Cerebellar nuclear complex (tissue), 1 donor: Measurements from ENCODE around the gene JAKMIP2.
"Not testable (repeated sequence)": the region's sequence is repeated elsewhere in the genome, so short reads cannot be mapped to it uniquely, and the experiment has no call there.

Experiments used
- DNase-seq, 2 experiments: peaks; one replicate each; lab custom pipeline; 2025; lab: John Stamatoyannopoulos, UW

JAKMIP2 gene

DNA sequence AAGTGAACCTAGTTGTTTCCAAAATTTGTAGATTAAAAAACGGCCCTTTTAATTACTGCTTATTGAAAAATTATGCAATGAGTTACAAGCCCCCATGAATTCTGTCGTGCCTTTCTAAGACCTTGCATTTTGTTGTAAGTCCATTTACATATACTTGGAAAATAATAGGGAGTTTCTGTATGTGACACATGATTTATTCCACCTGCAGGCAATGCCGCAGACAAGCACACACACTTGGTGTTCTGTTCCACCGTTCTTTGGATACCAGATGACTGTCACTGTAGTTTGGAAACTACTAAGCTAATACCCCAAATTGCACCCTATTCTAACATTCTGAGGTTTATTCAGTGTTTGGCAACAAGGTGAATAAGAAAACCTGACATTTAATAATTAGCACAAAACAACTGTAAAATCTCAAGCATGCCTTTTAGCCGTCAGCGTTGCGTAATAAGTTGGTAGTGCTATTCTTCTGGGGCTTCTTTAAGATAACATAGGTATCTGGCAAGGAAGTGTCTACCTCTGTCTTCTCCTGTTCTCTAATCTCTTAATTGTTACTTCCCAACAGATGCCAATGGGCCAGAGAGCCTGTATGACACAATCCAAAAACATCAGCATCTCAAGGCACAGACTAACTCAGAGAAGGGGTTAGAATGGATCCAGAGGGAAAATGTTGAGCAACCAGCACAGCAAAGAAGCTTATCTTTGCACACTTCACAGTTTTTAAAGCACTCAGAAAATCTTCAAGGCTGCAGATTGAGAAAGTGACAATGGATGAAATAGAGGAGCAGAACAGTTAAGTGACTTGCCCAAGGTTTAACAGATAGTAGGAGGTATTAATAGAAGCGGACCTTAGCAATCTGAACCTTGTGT, 224.4 kb downstream of the JAKMIP2 start:
- no peak for DNase-seq

DNA sequence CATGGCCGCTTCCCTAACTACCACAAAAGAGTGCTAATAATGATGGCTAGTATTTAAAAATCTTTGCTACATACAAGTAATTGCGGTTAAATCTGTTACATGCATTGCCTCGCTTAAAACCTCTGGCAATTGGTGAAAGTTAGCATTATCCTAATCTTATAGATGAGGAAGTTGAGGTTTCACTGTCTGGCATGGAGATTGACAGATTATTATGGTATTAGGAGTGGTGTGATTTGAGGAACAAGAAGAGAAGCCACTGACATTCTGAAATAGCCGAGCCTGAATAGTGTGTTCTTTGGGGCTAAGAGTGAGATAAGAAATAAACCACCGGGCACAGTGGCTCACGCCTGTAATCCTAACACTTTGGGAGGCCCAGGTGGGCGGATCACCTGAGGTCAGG, 227.4 kb downstream of the JAKMIP2 start:
- no peak for DNase-seq

DNA sequence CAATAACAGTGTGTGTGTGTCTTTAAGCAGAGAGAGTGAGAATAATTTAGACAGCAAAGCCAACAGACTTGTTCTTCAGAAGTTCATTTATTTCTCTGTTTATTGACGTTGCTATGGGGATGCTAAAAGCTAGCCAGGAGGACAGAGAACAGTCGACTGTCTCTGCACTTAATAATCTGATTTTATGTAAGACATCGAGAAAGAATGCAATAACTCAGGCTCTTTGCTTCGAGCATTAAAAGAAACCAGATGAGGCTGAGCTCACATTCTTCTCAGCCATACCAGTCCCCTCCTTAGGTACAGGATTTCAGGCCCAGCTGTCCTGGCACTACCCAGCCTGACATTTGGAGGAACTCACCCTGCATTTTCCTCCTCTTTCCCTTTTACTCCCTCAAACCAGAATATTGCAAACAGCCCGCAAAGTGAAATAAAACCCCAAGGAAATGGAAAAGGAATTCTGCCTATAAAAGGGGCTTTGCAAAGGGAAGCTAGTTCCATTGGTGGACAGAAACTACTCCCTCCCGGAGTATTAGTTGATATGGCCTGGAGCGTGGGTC, 228.2 kb downstream of the JAKMIP2 start:
- no peak for DNase-seq

DNA sequence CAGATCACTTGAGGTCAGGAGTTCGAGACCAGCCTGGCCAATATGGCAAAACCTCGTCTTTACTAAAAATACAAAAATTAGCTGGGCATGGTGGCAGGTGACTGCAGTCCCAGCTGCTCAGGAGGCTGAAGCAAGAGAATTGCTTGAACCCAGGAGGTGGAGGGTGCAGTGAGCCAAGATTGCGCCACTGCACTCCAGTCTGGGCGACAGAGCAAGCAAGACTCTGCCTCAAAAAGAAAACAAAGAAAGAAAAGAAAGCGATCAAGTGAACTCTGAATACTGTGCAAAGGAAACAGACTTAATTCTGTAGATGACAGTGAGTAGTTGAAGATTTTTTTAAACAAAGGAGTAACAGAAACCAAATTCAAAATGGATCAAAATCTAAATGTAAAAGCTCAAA, 228.7 kb downstream of the JAKMIP2 start:
- DNase-seq, result not testable (repeated sequence)

DNA sequence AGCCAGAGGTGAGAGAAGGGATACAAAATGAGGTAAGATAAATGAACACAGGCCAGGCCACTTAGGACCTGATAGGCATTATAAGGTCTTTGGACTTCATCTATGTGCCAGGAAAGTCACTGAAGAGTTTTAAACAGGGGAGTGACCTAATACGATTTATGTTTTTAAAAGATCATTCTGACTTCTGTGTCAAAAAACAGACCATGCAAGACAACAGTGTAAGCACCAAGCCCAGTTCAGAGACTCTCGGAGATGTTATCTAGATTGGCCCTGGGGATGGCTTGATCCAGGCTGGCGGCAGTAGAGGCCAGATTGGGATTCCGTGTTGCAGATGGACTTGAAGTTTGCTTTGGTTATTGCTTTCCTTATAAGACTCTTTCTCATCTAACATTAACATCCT, 229.6 kb downstream of the JAKMIP2 start:
- DNase-seq, result no peak

DNA sequence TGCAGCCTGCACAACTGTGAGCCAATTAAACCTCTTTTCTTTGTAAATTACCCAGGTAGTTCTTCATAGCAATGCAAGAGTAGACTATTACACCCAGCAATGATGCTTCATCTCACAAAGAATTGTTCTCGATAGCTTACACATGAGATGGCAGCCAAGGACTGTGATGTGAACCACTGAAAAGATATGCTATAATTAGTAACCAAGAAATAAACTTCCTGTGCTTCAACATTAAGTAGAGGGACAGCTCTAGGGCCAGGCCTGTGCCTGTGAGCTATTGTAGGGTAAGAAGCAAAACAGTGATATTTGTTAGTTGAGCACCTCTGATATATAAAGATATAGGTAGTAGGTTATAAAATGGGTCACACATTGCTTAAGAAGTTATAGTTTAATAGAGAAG, 230.9 kb downstream of the JAKMIP2 start:
- DNase-seq, result no peak

DNA sequence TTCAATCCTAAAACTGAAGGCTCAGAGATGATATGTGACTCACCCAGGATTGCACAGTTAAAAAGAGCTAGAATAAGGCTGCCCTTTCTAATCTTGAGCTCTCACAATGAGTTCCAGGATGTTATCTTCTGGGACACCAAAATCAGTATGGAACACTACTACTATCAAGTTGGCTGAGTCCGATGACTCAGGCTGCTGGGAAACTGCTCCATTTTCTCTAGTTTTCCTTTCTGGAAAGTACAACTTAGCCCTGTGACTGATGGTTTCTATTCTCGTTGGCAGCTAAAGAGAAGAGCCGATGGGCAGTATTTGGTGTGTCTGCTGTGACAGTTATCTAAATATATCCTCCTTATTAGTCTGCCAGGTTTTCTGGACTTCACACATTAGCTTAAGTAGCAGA, 234.8 kb downstream of the JAKMIP2 start:
- DNase-seq, result no peak

DNA sequence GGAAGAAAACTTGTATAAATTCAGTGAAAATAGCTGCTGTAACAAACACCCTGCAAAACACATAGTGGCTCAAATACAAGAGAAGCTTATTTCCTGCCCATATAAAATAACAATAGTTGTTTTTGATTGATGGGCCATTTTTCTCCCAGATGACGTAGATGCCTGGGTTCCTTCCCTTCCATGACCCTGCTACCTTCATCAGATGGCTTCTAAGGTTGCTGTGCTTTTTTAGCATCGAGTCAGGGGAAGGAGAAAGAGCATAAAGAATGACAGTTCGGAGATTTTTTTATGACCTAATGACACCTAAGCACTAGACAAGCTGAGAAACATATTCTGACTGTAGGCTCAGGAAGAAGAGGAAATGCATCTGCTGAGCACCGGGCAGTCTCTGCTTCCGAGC, 238.0 kb downstream of the JAKMIP2 start:
- no peak for DNase-seq

DNA sequence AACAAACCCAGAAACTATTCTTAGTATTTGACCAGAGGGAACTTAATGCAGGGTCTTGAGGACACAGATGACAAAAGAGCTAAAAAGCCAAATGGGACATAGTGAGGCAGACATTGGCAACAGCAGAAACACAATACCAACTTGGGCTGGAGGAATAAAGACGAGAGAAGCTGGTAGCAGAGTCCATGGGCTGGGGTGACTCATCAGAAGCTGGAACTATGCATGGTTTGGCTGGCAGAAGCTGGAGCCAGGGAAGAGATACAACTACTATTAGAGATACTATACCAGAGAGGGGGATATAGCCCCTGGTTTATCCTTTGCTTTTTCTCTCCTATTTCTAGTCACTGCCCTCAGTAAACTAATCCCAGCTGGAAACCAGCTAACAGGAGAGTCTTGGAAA, 243.5 kb downstream of the JAKMIP2 start:
- DNase-seq, result no peak

DNA sequence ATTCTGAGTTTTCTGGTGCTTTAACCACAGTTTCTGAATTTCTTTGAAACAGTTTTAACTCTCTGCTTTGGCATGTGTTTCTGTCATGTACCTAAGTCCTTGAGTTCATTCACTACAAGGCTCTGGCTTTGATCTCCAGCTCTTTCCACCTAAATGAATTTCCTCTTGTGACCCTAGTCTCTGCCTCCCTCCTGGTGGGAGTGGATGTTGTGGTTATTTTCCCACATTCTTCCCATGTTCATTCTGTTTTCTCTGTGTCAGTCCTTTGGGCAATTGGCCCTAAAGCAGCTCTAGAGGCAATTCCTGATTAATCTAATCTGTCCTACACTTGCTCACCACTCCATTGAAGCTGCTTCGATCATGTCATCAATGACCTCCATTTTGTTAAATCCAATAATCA, 244.3 kb downstream of the JAKMIP2 start:
- DNase-seq, result no peak
